HepG2 (cell line): ENCODE results near the gene ATP23. TPM values are rescaled to one million over a fixed set of nuclear protein-coding genes. Genes with fewer than 3 reads are reported as not detected.

ENCODE experiments used
- ATAC-seq: fragments of 200-7000 bp; cut with Tn5 transposase; 3 replicates; pipeline ENCODE4 v1.9.1; 2020; ENCODE audit warnings: mild to moderate bottlenecking, moderate library complexity
- BruUV-seq: library from RNA; stranded (reverse); fragments of 400-500 nt; replicated peaks from 2 replicates; lab custom pipeline; 2021; lab: Mats Ljungman, UMichigan
- CTCF ChIA-PET: fragments of 300-600 bp; formaldehyde crosslinking; extraction: SDS; loops from one replicate; lab custom pipeline; 2021; ENCODE audit warnings: low total read pairs, inconsistent platforms, low intra/inter-chr PET ratio; lab: Yijun Ruan, JAX
- POLR2A ChIA-PET: fragments of 350-600 bp; sonication (Branson Sonifier 250); formaldehyde crosslinking; loops from one replicate; lab custom pipeline; 2020; ENCODE audit warnings: antibody characterized with exemption, inconsistent platforms; lab: Yijun Ruan, JAX
- DNase-seq: peaks from one replicate; pipeline ENCODE4 v3.0.0-alpha.2; 2015; ENCODE audit warnings: low spot score
- FAIRE-seq: peaks from 3 replicates; lab custom pipeline; 2011; peaks lifted over from hg19 to GRCh38; lab: Jason Lieb, UNC
- H2AFZ ChIP-seq: one replicate; pipeline ENCODE4 v1.6.1; 2011; ENCODE audit warnings: low read length, inconsistent platforms
- H3K27ac ChIP-seq: fragments of 300-600 bp; 3 replicates; pipeline ENCODE4 v1.8.0; 2011; ENCODE audit warnings: mixed run types, mild to moderate bottlenecking, mixed read lengths, low read length, inconsistent platforms; ENCODE audit not compliant: insufficient read depth; ENCODE audit errors: extremely low read length
- H3K27me3 ChIP-seq, 2 experiments: fragments of 200-600 bp in 1 of 2; 2 replicates in 1 of 2; 3 replicates in 1 of 2; pipeline versions ENCODE4 v1.6.0 to v1.8.0; 2011; ENCODE audit warnings: low read length in 2 of 2, mild to moderate bottlenecking in 2 of 2, moderate library complexity in 2 of 2, inconsistent platforms in 1 of 2; ENCODE audit not compliant: insufficient read depth in 2 of 2, control insufficient read depth in 1 of 2
- H3K36me3 ChIP-seq, 2 experiments: fragments of 200-600 bp in 1 of 2; replicated peaks in 1 of 2; 2 replicates in 1 of 2; 3 replicates in 1 of 2; pipeline versions ENCODE4 v1.5.1 to v1.8.0; 2011; ENCODE audit warnings: low read length in 2 of 2, inconsistent platforms in 1 of 2; ENCODE audit not compliant: insufficient read depth in 2 of 2, control insufficient read depth in 1 of 2
- H3K4me1 ChIP-seq: 2 replicates; pipeline ENCODE4 v1.5.1; 2012; ENCODE audit warnings: low read length, inconsistent platforms; ENCODE audit not compliant: insufficient read depth
- H3K4me2 ChIP-seq: 2 replicates; pipeline ENCODE4 v1.6.0; 2011; ENCODE audit warnings: low read depth, low read length, inconsistent platforms
- H3K4me3 ChIP-seq, 3 experiments: fragments of 200-600 bp in 1 of 3; sonication (generic), shearing (Covaris generic) in 1 of 3; replicated peaks in 1 of 3; 2 replicates each; pipeline ENCODE4 v1.5.1; 2011 to 2016; ENCODE audit warnings: low read length in 3 of 3, inconsistent platforms in 2 of 3, low read depth in 2 of 3, mild to moderate bottlenecking in 2 of 3, control low read depth in 1 of 3, mixed read lengths in 1 of 3; ENCODE audit not compliant: insufficient read depth in 1 of 3
- H3K79me2 ChIP-seq: one replicate; pipeline ENCODE4 v1.6.1; 2011; ENCODE audit warnings: low read length, inconsistent platforms; ENCODE audit not compliant: insufficient read depth
- H3K9ac ChIP-seq: 2 replicates; pipeline ENCODE4 v1.6.0; 2011; ENCODE audit warnings: mild to moderate bottlenecking, low read depth, low read length, inconsistent platforms; ENCODE audit not compliant: insufficient read depth
- H3K9me3 ChIP-seq: 2 replicates; pipeline ENCODE4 v1.5.1; 2012; ENCODE audit warnings: mild to moderate bottlenecking, low read length
- H4K20me1 ChIP-seq: 2 replicates; pipeline ENCODE4 v1.6.0; 2011; ENCODE audit warnings: inconsistent platforms, mild to moderate bottlenecking, low read length, moderate library complexity; ENCODE audit not compliant: insufficient read depth
- HDAC6 ChIP-seq: fragments of 200-600 bp; sonication (generic); IDR thresholded peaks from 2 replicates; pipeline ENCODE4 v1.7.0; 2017; ENCODE audit warnings: mild to moderate bottlenecking, antibody characterized with exemption, low read length, low read depth
- KLF16 ChIP-seq, 2 experiments: sonication (generic) in 1 of 2; formaldehyde crosslinking in 1 of 2; IDR thresholded peaks; 2 replicates each; pipeline versions ENCODE4 v1.6.1 to v1.8.0; 2016 to 2023; ENCODE audit warnings: missing genetic modification reagents in 2 of 2, missing compliant biosample characterization in 1 of 2
- LCORL ChIP-seq, 2 experiments: fragments of 450-650 bp in 1 of 2; sonication (generic) in 1 of 2; formaldehyde crosslinking in 1 of 2; IDR thresholded peaks; 2 replicates each; pipeline versions ENCODE4 v1.5.0 to v1.6.1; 2017 to 2020; ENCODE audit warnings: antibody characterized with exemption in 1 of 2, missing genetic modification reagents in 1 of 2
- MAZ ChIP-seq, 2 experiments: sonication (generic) in 1 of 2; formaldehyde crosslinking in 1 of 2; IDR thresholded peaks; 2 replicates each; pipeline versions ENCODE4 v1.5.0 to v1.6.1; 2012 to 2020; ENCODE audit warnings: low read depth in 2 of 2, mild to moderate bottlenecking in 2 of 2, borderline replicate concordance in 1 of 2, improper control_type of control experiment in 1 of 2, low read length in 1 of 2, missing genetic modification reagents in 1 of 2, moderate library complexity in 1 of 2
- ZNF605 ChIP-seq: sonication (generic); formaldehyde crosslinking; IDR thresholded peaks from 2 replicates; pipeline ENCODE4 v1.8.0; 2022; ENCODE audit warnings: mild to moderate bottlenecking, missing genetic modification reagents
- ZNF615 ChIP-seq: sonication (generic); formaldehyde crosslinking; IDR thresholded peaks from 2 replicates; pipeline ENCODE4 v1.5.0; 2020; ENCODE audit warnings: mild to moderate bottlenecking, missing genetic modification reagents, borderline replicate concordance
- in situ Hi-C: cut with HindIII; loops from 2 replicates; pipeline ENCODE4 v1.10.0; 2017; ENCODE audit warnings: low pct_unique_long_range_greater_than_20kb; ENCODE audit not compliant: extremely low pct_ligation_motif_present
- intact Hi-C: fragments of 100-400 bp; cut with micrococcal nuclease; formaldehyde crosslinking; loops from one replicate; pipeline ENCODE4 v1.10.0; 2022; ENCODE audit not compliant: unreplicated experiment
- polyA plus RNA-seq, 8 experiments: library from polyadenylated mRNA; depleted of rRNA in 3 of 8; stranded (reverse) in 7 of 8; unstranded in 1 of 8; fragments of >200 nt; fragmentation: Illumina TruSeq in 4 of 8; extraction: Trizol in 4 of 8; gene quantifications; 2 replicates each; pipeline versions ENCODE4 v1.2.1 to v1.2.3, GENCODE V29; 2011 to 2016; ENCODE audit warnings: low read depth in 4 of 8, missing spikeins in 1 of 8, mixed read lengths in 1 of 8; ENCODE audit not compliant: insufficient read depth in 1 of 8
- total RNA-seq, 5 experiments: library from RNA; depleted of rRNA; stranded (reverse); fragments of >200 nt; fragmentation: Illumina TruSeq; extraction: Trizol; gene quantifications; 2 replicates each; pipeline ENCODE4 v1.2.3, GENCODE V29; 2016; ENCODE audit warnings: low read depth in 1 of 5
- TF ChIP-seq, protein P1 (sequence below): sonication (generic); formaldehyde crosslinking; IDR thresholded peaks from 2 replicates; pipeline ENCODE4 v1.4.0; 2020; ENCODE audit warnings: missing genetic modification reagents

Gene ATP23
- total and polyA plus RNA-seq, 2 of the 13 experiments (the other 11 are each of a cell fraction or from before 2014, with no cell fraction given), result 12.1 to 14.7 TPM

DNA sequence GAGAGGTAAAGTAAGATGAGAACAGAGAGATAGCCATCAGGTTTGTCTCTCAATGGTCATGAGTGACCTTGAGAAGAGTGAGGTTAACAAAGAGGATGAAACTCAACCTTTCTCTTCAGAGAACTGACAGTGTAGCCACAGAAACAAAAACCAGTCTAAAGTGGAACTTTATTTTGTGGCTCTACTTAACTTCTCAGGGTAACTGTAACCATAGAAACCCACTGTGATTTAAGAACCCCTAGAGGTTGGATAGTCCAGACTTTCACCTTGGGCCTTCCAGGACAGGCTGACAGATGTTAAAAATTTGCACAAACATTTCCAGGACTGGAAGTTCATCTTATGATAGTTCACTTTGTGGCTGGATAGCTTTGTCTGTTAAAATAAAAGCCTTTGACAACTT, 48.5 kb downstream of the ATP23 start:
- H3K4me1 ChIP-seq, result no peaks in the 10 kb centered on the region
- H3K9ac ChIP-seq, result no peak overlapping the region
- H3K79me2 ChIP-seq, result no peaks in the 10 kb centered on the region
- no peak overlapping the region for H3K4me3 ChIP-seq
- H2AFZ ChIP-seq, result no peak overlapping the region
- POLR2A ChIA-PET, result no interaction called here
- DNase-seq (no peak), ATAC-seq (no peak), FAIRE-seq (no peak)
- CTCF ChIA-PET, result no interaction called here
- no peak overlapping the region for H3K27ac ChIP-seq
- BruUV-seq, result no TSS peak
- no peaks in the 10 kb centered on the region for H3K9me3 ChIP-seq
- 0 out of 5 replicates have a peak, but pooled peaks cover 0 to under 1% of the 10 kb centered on the region in 2 experiments for H3K27me3 ChIP-seq
- in situ Hi-C loops (loop anchor here (25.0 kb wide), 2 partner anchors 447 to 1172 kb away; no protein-coding TSS in a partner anchor), intact Hi-C loops (no loop called here)
- H3K4me2 ChIP-seq, result no peak overlapping the region
- H4K20me1 ChIP-seq, result no peaks in the 10 kb centered on the region
- no peaks in the 10 kb centered on the region for H3K36me3 ChIP-seq
- TF ChIP-seq LCORL (IDR thresholded peaks at IDR 0.05) (no peak), LCORL (CRISPR knock-in tag; IDR thresholded peaks at IDR 0.05) (no peak), KLF16 (CRISPR knock-in tag; IDR thresholded peaks at IDR 0.05) (no peak), ZNF605 (CRISPR knock-in tag) (no peak), HDAC6 (no peak), MAZ (IDR thresholded peaks at IDR 0.05; ENCODE audit: borderline replicate concordance, low read depth, low read length) (no peak), MAZ (CRISPR knock-in tag; IDR thresholded peaks at IDR 0.05; ENCODE audit: low read depth) (no peak), ZNF615 (CRISPR knock-in tag) (no peak)
- TF ChIP-seq, protein P1, sequence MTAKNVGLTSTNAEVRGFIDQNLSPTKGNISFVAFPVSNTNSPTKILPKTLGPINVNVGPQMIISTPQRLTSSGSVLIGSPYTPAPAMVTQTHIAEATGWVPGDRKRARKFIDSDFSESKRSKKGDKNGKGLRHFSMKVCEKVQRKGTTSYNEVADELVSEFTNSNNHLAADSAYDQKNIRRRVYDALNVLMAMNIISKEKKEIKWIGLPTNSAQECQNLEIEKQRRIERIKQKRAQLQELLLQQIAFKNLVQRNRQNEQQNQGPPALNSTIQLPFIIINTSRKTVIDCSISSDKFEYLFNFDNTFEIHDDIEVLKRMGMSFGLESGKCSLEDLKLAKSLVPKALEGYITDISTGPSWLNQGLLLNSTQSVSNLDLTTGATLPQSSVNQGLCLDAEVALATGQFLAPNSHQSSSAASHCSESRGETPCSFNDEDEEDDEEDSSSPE (CRISPR knock-in tag), result no peak
